HEK293 (cell line): ENCODE data around the gene AOAH.
A peak's percentile ranks its signal among the peaks of the same experiment; 100 is the strongest.
"Not testable (repeated sequence)": the region's sequence is repeated elsewhere in the genome, so short reads cannot be mapped to it uniquely, and the experiment has no call there.

Experiments
- CTCF ChIA-PET: fragments of 350-600 bp; formaldehyde crosslinking; extraction: SDS; loops from one replicate; lab custom pipeline; 2021; ENCODE audit warnings: antibody characterized with exemption; lab: Yijun Ruan, JAX
- POLR2A ChIA-PET: fragments of 300-600 bp; formaldehyde crosslinking; extraction: SDS; loops from one replicate; lab custom pipeline; 2020; ENCODE audit warnings: antibody characterized with exemption, inconsistent platforms; lab: Yijun Ruan, JAX
- H3K27ac ChIP-seq: fragments of 200-500 bp; sonication (Bioruptor generic); 2 replicates; pipeline ENCODE4 v1.5.1; 2014; ENCODE audit warnings: low read depth, low read length, control low read depth, inconsistent platforms; ENCODE audit errors: extremely low read depth
- H3K36me3 ChIP-seq, 2 experiments: fragments of 200-500 bp in 1 of 2; sonication (Bioruptor generic) in 1 of 2; 1 replicate in 1 of 2; 2 replicates in 1 of 2; pipeline ENCODE4 v1.5.1; 2014 to 2017; ENCODE audit warnings: inconsistent platforms in 2 of 2, low read length in 2 of 2; ENCODE audit not compliant: control insufficient read depth in 2 of 2, insufficient read depth in 1 of 2
- H3K4me1 ChIP-seq: fragments of 200-500 bp; sonication (Bioruptor generic); 2 replicates; pipeline ENCODE4 v1.5.1; 2014; ENCODE audit warnings: mild to moderate bottlenecking, low read length, inconsistent platforms; ENCODE audit not compliant: control insufficient read depth, insufficient read depth
- H3K4me3 ChIP-seq: 2 replicates; pipeline ENCODE4 v1.5.1; 2011; ENCODE audit warnings: low read depth, mild to moderate bottlenecking, control low read depth, low read length, moderate library complexity
- H3K9me3 ChIP-seq: fragments of 200-500 bp; sonication (Bioruptor generic); 2 replicates; pipeline ENCODE4 v1.5.1; 2014; ENCODE audit warnings: low read depth, low read length, inconsistent platforms; ENCODE audit not compliant: control insufficient read depth, insufficient read depth
- GFI1B ChIP-seq: fragments of 450-650 bp; formaldehyde crosslinking; IDR thresholded peaks from 2 replicates; pipeline ENCODE4 v1.5.1; 2016; ENCODE audit warnings: missing biosample characterization, missing genetic modification characterization
- KLF7 ChIP-seq: fragments of 450-650 bp; formaldehyde crosslinking; IDR thresholded peaks from 2 replicates; pipeline ENCODE4 v1.5.1; 2016; ENCODE audit warnings: missing biosample characterization, missing genetic modification characterization, borderline replicate concordance
- ZFP37 ChIP-seq: fragments of 450-650 bp; formaldehyde crosslinking; IDR thresholded peaks from 2 replicates; pipeline ENCODE4 v1.5.1; 2016; ENCODE audit warnings: missing biosample characterization, missing genetic modification characterization
- ZIC2 ChIP-seq: fragments of 450-650 bp; formaldehyde crosslinking; IDR thresholded peaks from 2 replicates; pipeline ENCODE4 v1.5.1; 2016; ENCODE audit warnings: missing biosample characterization, missing genetic modification characterization
- ZNF157 ChIP-seq: fragments of 450-650 bp; formaldehyde crosslinking; IDR thresholded peaks from 2 replicates; pipeline ENCODE4 v1.5.1; 2016; ENCODE audit warnings: missing biosample characterization, missing genetic modification characterization
- ZNF335 ChIP-seq: fragments of 450-650 bp; formaldehyde crosslinking; conservative IDR thresholded peaks from 2 replicates; pipeline ENCODE4 v1.5.1; 2016; ENCODE audit warnings: missing biosample characterization, missing genetic modification characterization
- ZNF48 ChIP-seq: fragments of 450-650 bp; formaldehyde crosslinking; IDR thresholded peaks from 2 replicates; pipeline ENCODE4 v1.5.1; 2016; ENCODE audit warnings: missing biosample characterization, missing genetic modification characterization
- ZNF501 ChIP-seq: fragments of 450-650 bp; formaldehyde crosslinking; IDR thresholded peaks from 2 replicates; pipeline ENCODE4 v1.5.1; 2016; ENCODE audit warnings: missing biosample characterization, missing genetic modification characterization
- ZNF558 ChIP-seq: fragments of 450-650 bp; formaldehyde crosslinking; IDR thresholded peaks from 2 replicates; pipeline ENCODE4 v1.5.1; 2016; ENCODE audit warnings: missing biosample characterization, missing genetic modification characterization
- ZNF585B ChIP-seq: fragments of 450-650 bp; formaldehyde crosslinking; IDR thresholded peaks from 2 replicates; pipeline ENCODE4 v1.5.1; 2016; ENCODE audit warnings: missing biosample characterization, missing genetic modification characterization
- ZNF623 ChIP-seq: fragments of 450-650 bp; formaldehyde crosslinking; IDR thresholded peaks from 2 replicates; pipeline ENCODE4 v1.5.1; 2016; ENCODE audit warnings: missing biosample characterization, missing genetic modification characterization
- ZNF624 ChIP-seq: fragments of 450-650 bp; formaldehyde crosslinking; IDR thresholded peaks from 2 replicates; pipeline ENCODE4 v1.5.1; 2017; ENCODE audit warnings: missing biosample characterization, missing genetic modification characterization
- ZNF664 ChIP-seq: fragments of 450-650 bp; formaldehyde crosslinking; IDR thresholded peaks from 2 replicates; pipeline ENCODE4 v1.5.1; 2016; ENCODE audit warnings: missing biosample characterization, missing genetic modification characterization
- ZNF777 ChIP-seq: fragments of 450-650 bp; formaldehyde crosslinking; IDR thresholded peaks from 2 replicates; pipeline ENCODE4 v1.5.1; 2017; ENCODE audit warnings: missing biosample characterization, missing genetic modification characterization, borderline replicate concordance
- TF ChIP-seq, protein P1 (sequence below): fragments of 450-650 bp; formaldehyde crosslinking; IDR thresholded peaks from 2 replicates; pipeline ENCODE4 v1.5.1; 2016; ENCODE audit warnings: missing biosample characterization, missing genetic modification characterization
- TF ChIP-seq, protein P2 (sequence below): fragments of 450-650 bp; formaldehyde crosslinking; IDR thresholded peaks from 2 replicates; pipeline ENCODE4 v1.5.1; 2016; ENCODE audit warnings: missing biosample characterization, missing genetic modification characterization
- TF ChIP-seq, protein P3 (sequence below): fragments of 450-650 bp; formaldehyde crosslinking; IDR thresholded peaks from 2 replicates; pipeline ENCODE4 v1.5.1; 2016; ENCODE audit warnings: missing biosample characterization, missing genetic modification characterization
- TF ChIP-seq, protein P4 (sequence below): fragments of 450-650 bp; formaldehyde crosslinking; IDR thresholded peaks from 2 replicates; pipeline ENCODE4 v1.5.1; 2017; ENCODE audit warnings: missing biosample characterization, missing genetic modification characterization

Gene AOAH

DNA sequence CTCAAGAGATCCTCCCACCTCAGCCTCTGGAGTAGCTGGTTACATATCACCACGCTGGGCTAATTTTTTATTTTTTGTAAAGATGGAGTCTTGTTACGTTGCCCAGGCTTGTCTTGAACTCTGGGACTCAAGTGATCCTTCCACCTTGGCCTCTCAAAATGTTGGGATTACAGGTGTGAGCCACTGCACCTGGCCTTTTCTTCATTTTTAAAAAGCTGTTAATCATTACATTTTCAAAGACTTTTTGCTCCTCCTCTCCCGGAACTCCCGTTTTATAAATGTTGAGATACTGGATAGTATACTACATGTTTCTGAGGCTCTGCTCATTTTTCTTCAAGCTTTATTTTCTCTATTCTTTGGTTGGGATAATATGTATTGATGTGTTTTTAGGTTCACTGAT lies 16.4 kb downstream of the AOAH start:
- TF ChIP-seq, protein P1, sequence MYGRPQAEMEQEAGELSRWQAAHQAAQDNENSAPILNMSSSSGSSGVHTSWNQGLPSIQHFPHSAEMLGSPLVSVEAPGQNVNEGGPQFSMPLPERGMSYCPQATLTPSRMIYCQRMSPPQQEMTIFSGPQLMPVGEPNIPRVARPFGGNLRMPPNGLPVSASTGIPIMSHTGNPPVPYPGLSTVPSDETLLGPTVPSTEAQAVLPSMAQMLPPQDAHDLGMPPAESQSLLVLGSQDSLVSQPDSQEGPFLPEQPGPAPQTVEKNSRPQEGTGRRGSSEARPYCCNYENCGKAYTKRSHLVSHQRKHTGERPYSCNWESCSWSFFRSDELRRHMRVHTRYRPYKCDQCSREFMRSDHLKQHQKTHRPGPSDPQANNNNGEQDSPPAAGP = no peak
- TF ChIP-seq ZNF585B (tag by site-specific recombination) (no peak), ZNF501 (tag by site-specific recombination) (no peak), GFI1B (tag by site-specific recombination) (no peak), ZFP37 (tag by site-specific recombination) (no peak), ZNF664 (tag by site-specific recombination) (no peak), ZNF623 (tag by site-specific recombination) (no peak), ZNF558 (tag by site-specific recombination) (no peak), ZNF48 (no peak), ZNF335 (tag by site-specific recombination) (no peak), ZNF157 (no peak), ZNF777 (tag by site-specific recombination) (no peak), KLF7 (no peak), ZIC2 (tag by site-specific recombination) (no peak)
- TF ChIP-seq, protein P2, sequence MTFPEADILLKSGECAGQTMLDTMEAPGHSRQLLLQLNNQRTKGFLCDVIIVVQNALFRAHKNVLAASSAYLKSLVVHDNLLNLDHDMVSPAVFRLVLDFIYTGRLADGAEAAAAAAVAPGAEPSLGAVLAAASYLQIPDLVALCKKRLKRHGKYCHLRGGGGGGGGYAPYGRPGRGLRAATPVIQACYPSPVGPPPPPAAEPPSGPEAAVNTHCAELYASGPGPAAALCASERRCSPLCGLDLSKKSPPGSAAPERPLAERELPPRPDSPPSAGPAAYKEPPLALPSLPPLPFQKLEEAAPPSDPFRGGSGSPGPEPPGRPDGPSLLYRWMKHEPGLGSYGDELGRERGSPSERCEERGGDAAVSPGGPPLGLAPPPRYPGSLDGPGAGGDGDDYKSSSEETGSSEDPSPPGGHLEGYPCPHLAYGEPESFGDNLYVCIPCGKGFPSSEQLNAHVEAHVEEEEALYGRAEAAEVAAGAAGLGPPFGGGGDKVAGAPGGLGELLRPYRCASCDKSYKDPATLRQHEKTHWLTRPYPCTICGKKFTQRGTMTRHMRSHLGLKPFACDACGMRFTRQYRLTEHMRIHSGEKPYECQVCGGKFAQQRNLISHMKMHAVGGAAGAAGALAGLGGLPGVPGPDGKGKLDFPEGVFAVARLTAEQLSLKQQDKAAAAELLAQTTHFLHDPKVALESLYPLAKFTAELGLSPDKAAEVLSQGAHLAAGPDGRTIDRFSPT (tag by site-specific recombination) = no peak
- TF ChIP-seq, protein P3, sequence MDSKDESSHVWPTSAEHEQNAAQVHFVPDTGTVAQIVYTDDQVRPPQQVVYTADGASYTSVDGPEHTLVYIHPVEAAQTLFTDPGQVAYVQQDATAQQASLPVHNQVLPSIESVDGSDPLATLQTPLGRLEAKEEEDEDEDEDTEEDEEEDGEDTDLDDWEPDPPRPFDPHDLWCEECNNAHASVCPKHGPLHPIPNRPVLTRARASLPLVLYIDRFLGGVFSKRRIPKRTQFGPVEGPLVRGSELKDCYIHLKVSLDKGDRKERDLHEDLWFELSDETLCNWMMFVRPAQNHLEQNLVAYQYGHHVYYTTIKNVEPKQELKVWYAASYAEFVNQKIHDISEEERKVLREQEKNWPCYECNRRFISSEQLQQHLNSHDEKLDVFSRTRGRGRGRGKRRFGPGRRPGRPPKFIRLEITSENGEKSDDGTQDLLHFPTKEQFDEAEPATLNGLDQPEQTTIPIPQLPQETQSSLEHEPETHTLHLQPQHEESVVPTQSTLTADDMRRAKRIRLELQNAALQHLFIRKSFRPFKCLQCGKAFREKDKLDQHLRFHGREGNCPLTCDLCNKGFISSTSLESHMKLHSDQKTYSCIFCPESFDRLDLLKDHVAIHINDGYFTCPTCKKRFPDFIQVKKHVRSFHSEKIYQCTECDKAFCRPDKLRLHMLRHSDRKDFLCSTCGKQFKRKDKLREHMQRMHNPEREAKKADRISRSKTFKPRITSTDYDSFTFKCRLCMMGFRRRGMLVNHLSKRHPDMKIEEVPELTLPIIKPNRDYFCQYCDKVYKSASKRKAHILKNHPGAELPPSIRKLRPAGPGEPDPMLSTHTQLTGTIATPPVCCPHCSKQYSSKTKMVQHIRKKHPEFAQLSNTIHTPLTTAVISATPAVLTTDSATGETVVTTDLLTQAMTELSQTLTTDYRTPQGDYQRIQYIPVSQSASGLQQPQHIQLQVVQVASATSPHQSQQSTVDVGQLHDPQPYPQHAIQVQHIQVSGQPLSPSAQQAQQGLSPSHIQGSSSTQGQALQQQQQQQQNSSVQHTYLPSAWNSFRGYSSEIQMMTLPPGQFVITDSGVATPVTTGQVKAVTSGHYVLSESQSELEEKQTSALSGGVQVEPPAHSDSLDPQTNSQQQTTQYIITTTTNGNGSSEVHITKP (tag by site-specific recombination) = no peak
- H3K36me3 ChIP-seq = no peaks in the 10 kb centered on the region
- H3K4me1 ChIP-seq = peaks cover 7% of the 10 kb centered on the region
- POLR2A ChIA-PET = no interaction called here
- H3K4me3 ChIP-seq = no peak overlapping the region
- CTCF ChIA-PET = interaction anchor here (0.6 kb wide), 1 partner anchor 1201 kb away, joined by 4 read pairs; no protein-coding TSS in a partner anchor
- no peak overlapping the region for H3K27ac ChIP-seq
- no peaks in the 10 kb centered on the region for H3K9me3 ChIP-seq

DNA sequence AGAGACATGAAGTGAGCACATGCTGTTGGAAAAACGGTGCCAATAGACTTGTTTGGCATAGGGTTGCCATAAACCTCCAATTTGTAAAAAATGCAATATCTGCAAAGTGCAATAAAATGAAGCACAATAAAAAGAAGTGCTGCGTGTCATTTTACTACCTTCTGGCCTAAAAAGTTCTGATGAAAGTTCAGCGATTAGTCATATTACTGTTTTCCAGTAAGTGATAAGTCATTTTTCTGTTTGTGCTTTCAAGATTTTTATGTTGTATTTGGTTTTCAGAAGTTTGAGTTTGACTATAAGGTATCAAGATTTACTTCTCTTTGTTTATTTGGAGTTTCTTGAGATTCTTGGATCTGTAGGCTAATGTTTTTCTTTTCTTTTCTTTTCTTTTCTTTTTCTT lies 16.8 kb downstream of the AOAH start:
- CTCF ChIA-PET = no interaction called here
- H3K9me3 ChIP-seq = no peaks in the 10 kb centered on the region
- H3K36me3 ChIP-seq = no peaks in the 10 kb centered on the region
- no peak overlapping the region for H3K4me3 ChIP-seq
- TF ChIP-seq, protein P4, sequence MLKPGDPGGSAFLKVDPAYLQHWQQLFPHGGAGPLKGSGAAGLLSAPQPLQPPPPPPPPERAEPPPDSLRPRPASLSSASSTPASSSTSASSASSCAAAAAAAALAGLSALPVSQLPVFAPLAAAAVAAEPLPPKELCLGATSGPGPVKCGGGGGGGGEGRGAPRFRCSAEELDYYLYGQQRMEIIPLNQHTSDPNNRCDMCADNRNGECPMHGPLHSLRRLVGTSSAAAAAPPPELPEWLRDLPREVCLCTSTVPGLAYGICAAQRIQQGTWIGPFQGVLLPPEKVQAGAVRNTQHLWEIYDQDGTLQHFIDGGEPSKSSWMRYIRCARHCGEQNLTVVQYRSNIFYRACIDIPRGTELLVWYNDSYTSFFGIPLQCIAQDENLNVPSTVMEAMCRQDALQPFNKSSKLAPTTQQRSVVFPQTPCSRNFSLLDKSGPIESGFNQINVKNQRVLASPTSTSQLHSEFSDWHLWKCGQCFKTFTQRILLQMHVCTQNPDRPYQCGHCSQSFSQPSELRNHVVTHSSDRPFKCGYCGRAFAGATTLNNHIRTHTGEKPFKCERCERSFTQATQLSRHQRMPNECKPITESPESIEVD (tag by site-specific recombination) = 0 out of 2 replicates have a peak, but pooled peaks have one; percentile 24
- TF ChIP-seq ZNF624 (tag by site-specific recombination) = no peak
- H3K4me1 ChIP-seq = peaks cover 7% of the 10 kb centered on the region
- POLR2A ChIA-PET = no interaction called here
- H3K27ac ChIP-seq = no peak overlapping the region

DNA sequence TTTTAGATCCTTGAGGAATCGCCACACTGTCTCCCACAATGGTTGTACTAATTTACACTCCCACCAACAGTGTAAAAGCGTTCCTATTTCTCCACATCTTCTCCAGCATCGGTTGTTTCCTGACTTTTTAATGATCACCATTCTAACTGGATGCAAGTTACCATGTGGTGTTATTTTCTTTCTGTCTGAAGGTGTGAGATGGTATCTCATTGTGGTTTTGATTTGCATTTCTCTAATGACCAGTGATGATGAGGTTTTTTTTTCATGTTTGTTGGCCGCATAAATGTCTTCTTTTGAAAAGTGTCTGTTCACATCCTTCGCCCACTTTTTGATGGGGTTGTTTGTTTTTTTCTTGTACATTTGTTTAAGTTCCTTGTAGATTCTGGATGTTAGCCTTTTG lies 20.4 kb downstream of the AOAH start:
- H3K9me3 ChIP-seq, POLR2A ChIA-PET, CTCF ChIA-PET: not testable (repeated sequence)

More for the DNA sequence above, 20.4 kb downstream of the AOAH start:
- H3K27ac ChIP-seq, H3K4me1 ChIP-seq, H3K4me3 ChIP-seq, H3K36me3 ChIP-seq: not testable (repeated sequence)
